ENCODE measurements around the gene BSPRY.

BSPRY gene

DNA sequence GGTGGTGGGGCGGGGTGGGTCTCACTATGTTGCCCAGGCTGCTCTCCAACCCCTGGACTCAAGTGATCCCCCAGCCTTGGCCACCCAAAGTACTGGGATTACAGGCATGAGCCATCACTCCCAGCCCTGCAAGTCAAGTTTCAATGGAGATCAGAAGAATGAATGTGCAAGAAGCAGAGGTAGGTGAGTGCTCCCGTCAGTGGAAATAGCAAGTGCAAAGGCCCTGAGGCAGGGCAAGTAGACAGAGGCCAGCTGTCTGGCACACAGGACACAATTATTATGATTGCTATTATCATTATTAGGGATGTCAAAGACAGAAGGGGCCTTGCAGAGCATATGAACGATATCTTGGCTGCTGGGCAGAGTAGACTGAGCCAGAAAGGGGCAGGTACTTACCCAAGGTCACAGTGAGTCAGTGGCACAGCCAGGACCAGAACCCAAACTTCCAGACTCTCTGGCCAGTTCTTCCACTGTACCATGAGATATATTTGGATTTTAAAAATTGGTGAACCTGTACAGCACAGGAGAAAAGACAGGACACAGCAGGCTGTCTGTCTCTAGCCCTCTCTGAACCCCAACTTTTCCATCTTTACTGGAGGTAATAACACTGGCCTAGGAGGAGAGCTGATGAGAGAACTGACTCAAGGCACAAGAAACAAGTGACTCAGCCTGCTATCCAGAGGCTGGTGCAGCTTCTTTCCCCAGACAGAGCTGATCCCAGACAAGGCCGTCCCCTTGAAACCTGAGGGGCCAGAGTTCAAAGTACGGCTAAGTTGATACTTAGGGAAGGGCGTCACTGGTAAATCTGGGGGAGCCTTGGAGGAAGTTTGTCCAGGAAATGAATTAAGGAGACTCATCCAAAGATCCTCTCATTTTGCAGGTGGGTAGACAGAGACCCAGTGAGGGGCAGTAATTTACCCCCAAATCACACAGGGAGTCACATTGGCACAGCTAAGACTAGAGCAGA, 26.0 kb downstream of the BSPRY start:
- TF ChIP-seq RAD21 (IDR thresholded peaks at IDR 0.05; ENCODE audit: low read depth) (no peak), EP300 (IDR thresholded peaks at IDR 0.05; ENCODE audit: borderline replicate concordance) (no peak), ZBTB7A (IDR thresholded peaks at IDR 0.05; ENCODE audit: low read depth) (no peak), TCF12 (IDR thresholded peaks at IDR 0.05; ENCODE audit: low read depth) (no peak), TEAD4 (IDR thresholded peaks at IDR 0.05) (no peak)

DNA sequence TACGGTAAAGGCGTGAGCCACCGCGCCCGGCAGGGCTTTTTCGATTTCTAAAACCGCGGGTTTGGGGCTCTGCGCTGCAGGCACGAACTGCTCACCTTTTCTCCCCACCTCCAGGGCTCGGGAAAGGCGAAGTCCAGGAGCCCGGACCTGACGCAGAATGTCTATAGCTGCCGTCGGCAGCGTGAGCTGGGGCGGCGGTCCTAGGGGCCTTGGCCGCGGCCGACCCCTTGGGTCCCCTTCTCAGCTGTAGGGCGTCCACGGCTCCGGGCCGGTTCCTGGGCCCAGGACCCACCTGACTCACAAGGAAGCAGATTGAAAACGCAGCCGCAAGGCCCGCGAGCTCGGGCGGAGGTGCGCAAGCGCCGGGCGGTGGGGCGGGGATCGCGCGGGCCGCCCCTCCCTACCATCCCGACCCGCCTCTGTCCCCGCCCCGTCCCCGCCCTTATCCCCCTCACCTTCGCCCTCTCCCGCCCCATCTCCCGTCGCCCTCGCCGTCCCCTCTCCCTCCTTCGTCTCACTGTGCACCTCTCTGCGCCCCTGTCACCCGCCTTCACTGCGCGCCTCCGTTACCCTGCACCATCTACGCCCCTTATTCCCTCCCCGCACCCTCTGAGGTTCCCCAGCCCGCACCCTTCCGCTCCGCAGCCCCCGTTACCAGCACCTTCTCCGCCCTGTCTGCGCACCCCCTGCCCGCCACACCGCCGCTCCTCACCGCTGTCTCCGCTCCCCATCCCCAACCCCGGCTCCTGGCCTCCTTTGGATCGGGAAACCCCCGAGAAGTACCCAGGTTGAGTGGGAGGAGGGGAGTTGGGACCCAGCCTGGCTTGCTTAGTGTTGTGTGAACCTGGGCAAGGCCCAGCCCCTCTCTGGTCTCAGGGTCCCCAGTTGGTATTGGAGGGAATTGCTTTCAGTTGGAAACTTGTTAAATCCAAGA, 27.6 kb downstream of the BSPRY start, which contains the start of gene HDHD3:
Gene HDHD3 (minus strand): TSS at position 353 of the 934 bp plus-strand sequence. CDS start 2,632 bp downstream, outside the sequence.
- TF ChIP-seq EP300 (IDR thresholded peaks at IDR 0.05; ENCODE audit: borderline replicate concordance): no peak
- TF ChIP-seq, protein P1, sequence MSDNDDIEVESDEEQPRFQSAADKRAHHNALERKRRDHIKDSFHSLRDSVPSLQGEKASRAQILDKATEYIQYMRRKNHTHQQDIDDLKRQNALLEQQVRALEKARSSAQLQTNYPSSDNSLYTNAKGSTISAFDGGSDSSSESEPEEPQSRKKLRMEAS (IDR thresholded peaks at IDR 0.05): peak; percentile 42
- no peak for TF ChIP-seq CREB1 (IDR thresholded peaks at IDR 0.05; ENCODE audit: low read depth)
- TF ChIP-seq CEBPB (IDR thresholded peaks at IDR 0.05): no peak
- TF ChIP-seq TEAD4 (IDR thresholded peaks at IDR 0.05): no peak
- no peak for TF ChIP-seq TCF12 (IDR thresholded peaks at IDR 0.05; ENCODE audit: low read depth)
- TF ChIP-seq, protein P2, sequence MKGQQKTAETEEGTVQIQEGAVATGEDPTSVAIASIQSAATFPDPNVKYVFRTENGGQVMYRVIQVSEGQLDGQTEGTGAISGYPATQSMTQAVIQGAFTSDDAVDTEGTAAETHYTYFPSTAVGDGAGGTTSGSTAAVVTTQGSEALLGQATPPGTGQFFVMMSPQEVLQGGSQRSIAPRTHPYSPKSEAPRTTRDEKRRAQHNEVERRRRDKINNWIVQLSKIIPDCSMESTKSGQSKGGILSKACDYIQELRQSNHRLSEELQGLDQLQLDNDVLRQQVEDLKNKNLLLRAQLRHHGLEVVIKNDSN (IDR thresholded peaks at IDR 0.05): peak; percentile 41; the same call in 1 of the 2 replicates
- peak; percentile 64; the same call in 1 of the 2 replicates for TF ChIP-seq TAF1 (IDR thresholded peaks at IDR 0.05; ENCODE audit: low read depth)
- peak; percentile 70 for TF ChIP-seq ZBTB7A (IDR thresholded peaks at IDR 0.05; ENCODE audit: low read depth)
- no peak for TF ChIP-seq FOXM1 (IDR thresholded peaks at IDR 0.05; ENCODE audit: borderline replicate concordance, low read depth)
- TF ChIP-seq, protein P3, sequence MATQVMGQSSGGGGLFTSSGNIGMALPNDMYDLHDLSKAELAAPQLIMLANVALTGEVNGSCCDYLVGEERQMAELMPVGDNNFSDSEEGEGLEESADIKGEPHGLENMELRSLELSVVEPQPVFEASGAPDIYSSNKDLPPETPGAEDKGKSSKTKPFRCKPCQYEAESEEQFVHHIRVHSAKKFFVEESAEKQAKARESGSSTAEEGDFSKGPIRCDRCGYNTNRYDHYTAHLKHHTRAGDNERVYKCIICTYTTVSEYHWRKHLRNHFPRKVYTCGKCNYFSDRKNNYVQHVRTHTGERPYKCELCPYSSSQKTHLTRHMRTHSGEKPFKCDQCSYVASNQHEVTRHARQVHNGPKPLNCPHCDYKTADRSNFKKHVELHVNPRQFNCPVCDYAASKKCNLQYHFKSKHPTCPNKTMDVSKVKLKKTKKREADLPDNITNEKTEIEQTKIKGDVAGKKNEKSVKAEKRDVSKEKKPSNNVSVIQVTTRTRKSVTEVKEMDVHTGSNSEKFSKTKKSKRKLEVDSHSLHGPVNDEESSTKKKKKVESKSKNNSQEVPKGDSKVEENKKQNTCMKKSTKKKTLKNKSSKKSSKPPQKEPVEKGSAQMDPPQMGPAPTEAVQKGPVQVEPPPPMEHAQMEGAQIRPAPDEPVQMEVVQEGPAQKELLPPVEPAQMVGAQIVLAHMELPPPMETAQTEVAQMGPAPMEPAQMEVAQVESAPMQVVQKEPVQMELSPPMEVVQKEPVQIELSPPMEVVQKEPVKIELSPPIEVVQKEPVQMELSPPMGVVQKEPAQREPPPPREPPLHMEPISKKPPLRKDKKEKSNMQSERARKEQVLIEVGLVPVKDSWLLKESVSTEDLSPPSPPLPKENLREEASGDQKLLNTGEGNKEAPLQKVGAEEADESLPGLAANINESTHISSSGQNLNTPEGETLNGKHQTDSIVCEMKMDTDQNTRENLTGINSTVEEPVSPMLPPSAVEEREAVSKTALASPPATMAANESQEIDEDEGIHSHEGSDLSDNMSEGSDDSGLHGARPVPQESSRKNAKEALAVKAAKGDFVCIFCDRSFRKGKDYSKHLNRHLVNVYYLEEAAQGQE (IDR thresholded peaks at IDR 0.05; ENCODE audit: low read depth): no peak
- no peak for TF ChIP-seq EGR1 (IDR thresholded peaks at IDR 0.05)
- TF ChIP-seq RAD21 (IDR thresholded peaks at IDR 0.05; ENCODE audit: low read depth): no peak
- no peak for TF ChIP-seq NFIC (IDR thresholded peaks at IDR 0.05)
- TF ChIP-seq YY1 (IDR thresholded peaks at IDR 0.05; ENCODE audit: low read depth): no peak

DNA sequence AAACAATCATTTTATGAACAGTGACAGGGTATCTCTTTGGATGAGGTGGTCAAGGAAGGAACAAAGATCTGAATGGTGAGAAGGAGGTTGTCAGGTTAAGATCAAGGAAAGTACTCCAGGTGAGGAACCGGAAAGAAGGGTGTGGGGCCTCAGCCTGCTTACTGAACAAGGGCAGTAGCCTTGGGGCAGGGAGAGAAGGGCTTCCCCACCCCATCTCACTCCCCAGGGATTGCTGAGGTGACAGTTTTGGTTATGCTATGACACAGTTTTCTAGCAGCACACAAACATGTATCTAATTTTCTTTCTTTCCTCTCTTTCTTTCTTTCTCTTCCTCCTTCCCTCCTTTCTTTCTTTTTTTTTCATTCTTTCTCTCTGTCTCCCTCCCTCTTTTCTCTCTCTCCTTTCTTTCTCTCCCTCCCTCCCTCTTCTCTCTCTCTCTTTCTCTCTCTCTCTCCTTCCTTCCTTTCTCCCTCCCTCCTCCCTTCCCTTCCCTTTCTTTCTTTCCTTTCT, 31.6 kb downstream of the BSPRY start:
- TF ChIP-seq FOXM1 (IDR thresholded peaks at IDR 0.05; ENCODE audit: borderline replicate concordance, low read depth) (no peak), NFIC (IDR thresholded peaks at IDR 0.05) (no peak), TAF1 (IDR thresholded peaks at IDR 0.05; ENCODE audit: low read depth) (no peak), RAD21 (IDR thresholded peaks at IDR 0.05; ENCODE audit: low read depth) (no peak), CEBPB (IDR thresholded peaks at IDR 0.05) (no peak), ZBTB7A (IDR thresholded peaks at IDR 0.05; ENCODE audit: low read depth) (no peak), TEAD4 (IDR thresholded peaks at IDR 0.05) (no peak), YY1 (IDR thresholded peaks at IDR 0.05; ENCODE audit: low read depth) (no peak), EP300 (IDR thresholded peaks at IDR 0.05; ENCODE audit: borderline replicate concordance) (no peak)
- TF ChIP-seq, protein P1 (IDR thresholded peaks at IDR 0.05): no peak

DNA sequence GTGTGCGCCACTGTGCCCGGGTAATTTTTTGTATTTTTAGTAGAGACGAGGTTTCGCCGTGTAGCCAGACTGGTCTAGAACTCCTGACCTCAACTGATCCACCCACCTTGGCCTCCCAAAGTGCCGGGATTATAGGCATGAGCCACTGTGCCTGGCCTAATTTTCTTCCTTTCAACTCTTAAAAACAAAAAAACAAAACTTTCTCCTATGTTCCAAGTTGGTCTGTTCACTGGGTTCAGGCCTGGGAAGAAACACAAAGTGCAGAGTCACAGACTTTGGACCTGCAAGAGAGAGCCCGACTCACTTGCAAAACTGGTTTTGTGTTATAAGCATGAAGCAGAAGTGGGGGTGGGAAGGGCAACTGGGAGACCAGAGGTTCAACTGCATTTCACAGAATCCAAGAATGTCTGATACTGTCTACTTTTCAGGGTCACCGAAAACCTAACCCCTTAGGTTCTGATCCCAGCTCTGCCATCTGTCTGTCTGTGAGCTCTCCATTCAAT, 32.6 kb downstream of the BSPRY start:
- TF ChIP-seq EP300 (IDR thresholded peaks at IDR 0.05; ENCODE audit: borderline replicate concordance) (peak; percentile 16; the same call in 1 of the 2 replicates), YY1 (IDR thresholded peaks at IDR 0.05; ENCODE audit: low read depth) (0 out of 2 replicates have a peak, but pooled peaks have one; percentile 22)
- TF ChIP-seq, protein P3 (IDR thresholded peaks at IDR 0.05; ENCODE audit: low read depth): no peak
